Stimulated activated CD8-positive, alpha-beta memory T cell treated with anti-CD3 and anti-CD28 coated beads, Interleukin-15, amount 100 ng/mL, for 24 hours (primary cell): ENCODE results near the gene SCN7A.

Experiments used
- DNase-seq: peaks from one replicate; pipeline ENCODE4 v3.0.0-alpha.2; 2020; ENCODE audit warnings: low read depth

SCN7A gene

GRCh38 chr2:166404831-166405568 lies 89.0 kb downstream of the SCN7A start:
- DNase-seq, result no peak

- no peak for DNase-seq
Observed at GRCh38 chr2:166394245-166394644, 99.8 kb downstream of the SCN7A start.

- no peak for DNase-seq
Observed at GRCh38 chr2:166393008-166393407, 101.0 kb downstream of the SCN7A start.

- DNase-seq, result no peak
Observed at GRCh38 chr2:166388481-166389070, 105.5 kb downstream of the SCN7A start.

GRCh38 chr2:166385313-166385712 lies 108.7 kb downstream of the SCN7A start:
- DNase-seq, result no peak

GRCh38 chr2:166384774-166385173 lies 109.3 kb downstream of the SCN7A start:
- no peak for DNase-seq

- DNase-seq, result no peak
Observed at GRCh38 chr2:166382448-166382847, 111.6 kb downstream of the SCN7A start.

- DNase-seq, result no peak
Observed at GRCh38 chr2:166380615-166381014, 113.4 kb downstream of the SCN7A start.

GRCh38 chr2:166376873-166377272 lies 117.2 kb downstream of the SCN7A start:
- no peak for DNase-seq

- DNase-seq, result no peak
Observed at GRCh38 chr2:166376488-166376828, 117.6 kb downstream of the SCN7A start.

- DNase-seq, result no peak
Observed at GRCh38 chr2:166375736-166376487, 118.1 kb downstream of the SCN7A start, which contains the start of gene SCN9A. TSS of gene SCN9A (minus strand) at chr2:166375944. CDS start at chr2:166311756, 64,188 bp downstream.

- DNase-seq, result no peak
Observed at GRCh38 chr2:166375195-166375735, 118.8 kb downstream of the SCN7A start.

- DNase-seq, result no peak
Observed at GRCh38 chr2:166373951-166374350, 120.1 kb downstream of the SCN7A start.

GRCh38 chr2:166373539-166373938 lies 120.5 kb downstream of the SCN7A start:
- no peak for DNase-seq

GRCh38 chr2:166373105-166373504 lies 120.9 kb downstream of the SCN7A start:
- DNase-seq, result no peak

- DNase-seq, result no peak
Observed at GRCh38 chr2:166372046-166372445, 122.0 kb downstream of the SCN7A start.

GRCh38 chr2:166365803-166366420 lies 128.1 kb downstream of the SCN7A start:
- no peak for DNase-seq

- no peak for DNase-seq
Observed at GRCh38 chr2:166365239-166365638, 128.8 kb downstream of the SCN7A start.

- DNase-seq, result no peak
Observed at GRCh38 chr2:166364476-166365161, 129.4 kb downstream of the SCN7A start.

- DNase-seq, result no peak
Observed at GRCh38 chr2:166361351-166362153, 132.5 kb downstream of the SCN7A start.

- no peak for DNase-seq
Observed at GRCh38 chr2:166360906-166361305, 133.1 kb downstream of the SCN7A start.
